Ishikawa (cell line): ENCODE results near the gene ADGRB2.

ENCODE experiments used
- CEBPB ChIP-seq: IDR thresholded peaks from 2 replicates; pipeline ENCODE4 v1.6.1; 2012
- CREB1 ChIP-seq: IDR thresholded peaks from 2 replicates; pipeline ENCODE4 v1.6.1; 2012; ENCODE audit warnings: low read depth
- EP300 ChIP-seq: IDR thresholded peaks from 2 replicates; pipeline ENCODE4 v1.6.1; 2012; ENCODE audit warnings: borderline replicate concordance
- MAX ChIP-seq: IDR thresholded peaks from 2 replicates; pipeline ENCODE4 v1.6.1; 2012
- TAF1 ChIP-seq: IDR thresholded peaks from 2 replicates; pipeline ENCODE4 v1.6.1; 2012; ENCODE audit warnings: low read depth, mild to moderate bottlenecking
- TCF12 ChIP-seq: IDR thresholded peaks from 2 replicates; pipeline ENCODE4 v1.6.1; 2012; ENCODE audit warnings: low read depth
- YY1 ChIP-seq: IDR thresholded peaks from 2 replicates; pipeline ENCODE4 v1.6.1; 2012; ENCODE audit warnings: low read depth
- TF ChIP-seq, protein P1 (sequence below): IDR thresholded peaks from 2 replicates; pipeline ENCODE4 v1.6.1; 2012; ENCODE audit warnings: low read depth, mild to moderate bottlenecking
- TF ChIP-seq, protein P2 (sequence below): IDR thresholded peaks from 2 replicates; pipeline ENCODE4 v1.6.1; 2012

DNA sequence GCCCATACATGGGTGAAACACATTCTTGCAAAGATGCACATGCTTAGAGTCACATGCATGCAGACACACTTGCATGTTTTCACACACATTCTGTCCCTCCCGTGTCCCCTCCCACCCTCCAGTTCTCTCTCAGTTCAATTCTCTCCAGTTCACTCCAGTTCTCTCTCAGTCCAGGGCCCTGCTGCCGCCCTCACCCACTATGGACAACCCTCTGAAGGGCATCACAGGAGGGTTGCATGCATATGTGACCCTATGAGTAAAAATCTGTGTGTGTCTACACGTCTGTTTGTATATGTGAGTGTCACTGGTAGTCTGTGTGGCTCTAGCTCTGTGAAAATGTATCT is 21.8 kb upstream of the ADGRB2 start:
- TF ChIP-seq, protein P1, sequence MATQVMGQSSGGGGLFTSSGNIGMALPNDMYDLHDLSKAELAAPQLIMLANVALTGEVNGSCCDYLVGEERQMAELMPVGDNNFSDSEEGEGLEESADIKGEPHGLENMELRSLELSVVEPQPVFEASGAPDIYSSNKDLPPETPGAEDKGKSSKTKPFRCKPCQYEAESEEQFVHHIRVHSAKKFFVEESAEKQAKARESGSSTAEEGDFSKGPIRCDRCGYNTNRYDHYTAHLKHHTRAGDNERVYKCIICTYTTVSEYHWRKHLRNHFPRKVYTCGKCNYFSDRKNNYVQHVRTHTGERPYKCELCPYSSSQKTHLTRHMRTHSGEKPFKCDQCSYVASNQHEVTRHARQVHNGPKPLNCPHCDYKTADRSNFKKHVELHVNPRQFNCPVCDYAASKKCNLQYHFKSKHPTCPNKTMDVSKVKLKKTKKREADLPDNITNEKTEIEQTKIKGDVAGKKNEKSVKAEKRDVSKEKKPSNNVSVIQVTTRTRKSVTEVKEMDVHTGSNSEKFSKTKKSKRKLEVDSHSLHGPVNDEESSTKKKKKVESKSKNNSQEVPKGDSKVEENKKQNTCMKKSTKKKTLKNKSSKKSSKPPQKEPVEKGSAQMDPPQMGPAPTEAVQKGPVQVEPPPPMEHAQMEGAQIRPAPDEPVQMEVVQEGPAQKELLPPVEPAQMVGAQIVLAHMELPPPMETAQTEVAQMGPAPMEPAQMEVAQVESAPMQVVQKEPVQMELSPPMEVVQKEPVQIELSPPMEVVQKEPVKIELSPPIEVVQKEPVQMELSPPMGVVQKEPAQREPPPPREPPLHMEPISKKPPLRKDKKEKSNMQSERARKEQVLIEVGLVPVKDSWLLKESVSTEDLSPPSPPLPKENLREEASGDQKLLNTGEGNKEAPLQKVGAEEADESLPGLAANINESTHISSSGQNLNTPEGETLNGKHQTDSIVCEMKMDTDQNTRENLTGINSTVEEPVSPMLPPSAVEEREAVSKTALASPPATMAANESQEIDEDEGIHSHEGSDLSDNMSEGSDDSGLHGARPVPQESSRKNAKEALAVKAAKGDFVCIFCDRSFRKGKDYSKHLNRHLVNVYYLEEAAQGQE = no peak
- TF ChIP-seq MAX (no peak), EP300 (no peak), TAF1 (no peak), CREB1 (no peak), TCF12 (no peak), YY1 (no peak), CEBPB (no peak)
- TF ChIP-seq, protein P2, sequence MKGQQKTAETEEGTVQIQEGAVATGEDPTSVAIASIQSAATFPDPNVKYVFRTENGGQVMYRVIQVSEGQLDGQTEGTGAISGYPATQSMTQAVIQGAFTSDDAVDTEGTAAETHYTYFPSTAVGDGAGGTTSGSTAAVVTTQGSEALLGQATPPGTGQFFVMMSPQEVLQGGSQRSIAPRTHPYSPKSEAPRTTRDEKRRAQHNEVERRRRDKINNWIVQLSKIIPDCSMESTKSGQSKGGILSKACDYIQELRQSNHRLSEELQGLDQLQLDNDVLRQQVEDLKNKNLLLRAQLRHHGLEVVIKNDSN = no peak
